Large intestine (tissue), 3 donors: Measurements from ENCODE around the gene HDAC3. TPM values are rescaled to one million over a fixed set of nuclear protein-coding genes. Genes with fewer than 3 reads are reported as not detected.
"Not testable (repeated sequence)": the region's sequence is repeated elsewhere in the genome, so short reads cannot be mapped to it uniquely, and the experiment has no call there.

ENCODE experiments used
- DNase-seq, 2 donors: peaks; one replicate each; pipeline versions ENCODE4 v3.0.0 to v3.0.0-alpha.2; 2013
- H3K27ac ChIP-seq: one replicate; pipeline ENCODE4 v1.5.1; 2013; ENCODE audit warnings: low read length
- H3K27me3 ChIP-seq: 2 replicates; pipeline ENCODE4 v1.6.1; 2013; ENCODE audit warnings: low read length; ENCODE audit not compliant: control insufficient read depth, insufficient read depth
- H3K36me3 ChIP-seq: 2 replicates; pipeline ENCODE4 v1.6.1; 2013; ENCODE audit warnings: low read length; ENCODE audit not compliant: control insufficient read depth, insufficient read depth
- H3K4me1 ChIP-seq: one replicate; pipeline ENCODE4 v1.6.1; 2013; ENCODE audit warnings: low read length; ENCODE audit not compliant: control insufficient read depth, insufficient read depth
- H3K4me3 ChIP-seq: one replicate; pipeline ENCODE4 v1.5.1; 2013; ENCODE audit warnings: low read length
- H3K9me3 ChIP-seq: one replicate; pipeline ENCODE4 v1.6.1; 2013; ENCODE audit warnings: mild to moderate bottlenecking, low read depth, low read length, moderate library complexity; ENCODE audit not compliant: control insufficient read depth
- WGBS: methylation state at CpG from one replicate; pipeline ENCODE4 v1.1.5; 2013; ENCODE audit warnings: low lambda C conversion rate; ENCODE audit not compliant: insufficient coverage; 5-methylcytosine and 5-hydroxymethylcytosine counted together
- polyA plus RNA-seq: library from polyadenylated mRNA; unstranded; fragments of 120-200 nt; gene quantifications from one replicate; pipeline ENCODE4 v1.2.1, GENCODE V29; 2013

Gene HDAC3
- polyA plus RNA-seq, 1 donor = 71.5 TPM

GRCh38 chr5:141618030-141618803 is 18.4 kb downstream of the HDAC3 start:
- Histone ChIP-seq H3K4me3 (peak overlapping the region; percentile 93), H3K9me3 (no peaks in the 10 kb centered on the region), H3K27ac (peak overlapping the region; percentile 98), H3K4me1 (peaks cover 9% of the 10 kb centered on the region), H3K27me3 (no peaks in the 10 kb centered on the region), H3K36me3 (peaks cover 26% of the 10 kb centered on the region)
- 7% methylated on average over 6 of the region's 36 CpGs for WGBS
- peak; percentile 74 to 89 for DNase-seq

- H3K27me3 ChIP-seq = no peaks in the 10 kb centered on the region
- DNase-seq = no peak
- peak overlapping the region; percentile 93 for H3K4me3 ChIP-seq
- peak overlapping the region; percentile 98 for H3K27ac ChIP-seq
- H3K36me3 ChIP-seq = peaks cover 21% of the 10 kb centered on the region
- H3K9me3 ChIP-seq = no peaks in the 10 kb centered on the region
- WGBS = 11% methylated on average over 3 of the region's 9 CpGs
- peaks cover 9% of the 10 kb centered on the region for H3K4me1 ChIP-seq
These were observed 19.0 kb downstream of the HDAC3 start for GRCh38 chr5:141617682-141618029.

GRCh38 chr5:141617128-141617527 is 19.5 kb downstream of the HDAC3 start:
- 100% methylated on average over 1 of the region's 2 CpGs for WGBS
- Histone ChIP-seq H3K36me3 (peaks cover 18% of the 10 kb centered on the region), H3K4me3 (peak overlapping the region; percentile 93), H3K27me3 (no peaks in the 10 kb centered on the region), H3K4me1 (peaks cover 9% of the 10 kb centered on the region), H3K9me3 (no peaks in the 10 kb centered on the region), H3K27ac (peak overlapping the region; percentile 98)
- no peak for DNase-seq

- peaks cover 10% of the 10 kb centered on the region for H3K36me3 ChIP-seq
- peak overlapping the region; percentile 98 for H3K27ac ChIP-seq
- H3K4me1 ChIP-seq = peaks cover 9% of the 10 kb centered on the region
- H3K27me3 ChIP-seq = no peaks in the 10 kb centered on the region
- WGBS = 80% methylated on average over 1 of the region's 9 CpGs
- H3K4me3 ChIP-seq = no peak overlapping the region
- H3K9me3 ChIP-seq = no peaks in the 10 kb centered on the region
- no peak for DNase-seq
These were observed 20.5 kb downstream of the HDAC3 start for GRCh38 chr5:141615991-141616720.

GRCh38 chr5:141613344-141613743 is 23.3 kb downstream of the HDAC3 start:
- no peak overlapping the region for H3K27ac ChIP-seq
- no peak for DNase-seq
- no peak overlapping the region for H3K4me3 ChIP-seq
- H3K9me3 ChIP-seq = no peaks in the 10 kb centered on the region
- H3K36me3 ChIP-seq = no peaks in the 10 kb centered on the region
- H3K4me1 ChIP-seq = peaks cover 9% of the 10 kb centered on the region
- no peaks in the 10 kb centered on the region for H3K27me3 ChIP-seq

GRCh38 chr5:141611289-141611688 is 25.4 kb downstream of the HDAC3 start:
- DNase-seq = no peak
- peaks cover 20% of the 10 kb centered on the region for H3K4me1 ChIP-seq

GRCh38 chr5:141609921-141610320 is 26.7 kb downstream of the HDAC3 start:
- Histone ChIP-seq H3K27ac (peak overlapping the region; percentile 81), H3K4me1 (peaks cover 17% of the 10 kb centered on the region)
- not testable (repeated sequence) for H3K9me3 ChIP-seq, H3K4me3 ChIP-seq, H3K27me3 ChIP-seq, DNase-seq, H3K36me3 ChIP-seq
- 92% methylated on average over 2 of the region's 7 CpGs for WGBS

More at GRCh38 chr5:141611289-141611688, 25.4 kb downstream of the HDAC3 start:
- no peaks in the 10 kb centered on the region for H3K9me3 ChIP-seq
- H3K27ac ChIP-seq = no peak overlapping the region
- 100% methylated on average over 2 of the region's 3 CpGs for WGBS
- H3K27me3 ChIP-seq = no peaks in the 10 kb centered on the region
- H3K4me3 ChIP-seq = no peak overlapping the region
- H3K36me3 ChIP-seq = no peaks in the 10 kb centered on the region

- Histone ChIP-seq H3K27ac (peak overlapping the region; percentile 81), H3K27me3 (no peaks in the 10 kb centered on the region), H3K36me3 (no peaks in the 10 kb centered on the region), H3K4me1 (peaks cover 17% of the 10 kb centered on the region), H3K9me3 (no peaks in the 10 kb centered on the region), H3K4me3 (no peak overlapping the region)
- WGBS = 81% methylated on average over 2 of the region's 3 CpGs
- no peak for DNase-seq
These were observed 27.6 kb downstream of the HDAC3 start for GRCh38 chr5:141609044-141609443.

GRCh38 chr5:141608557-141608956 is 28.1 kb downstream of the HDAC3 start:
- peak; percentile 85 to 92 for DNase-seq
- no peaks in the 10 kb centered on the region for H3K27me3 ChIP-seq
- no peak overlapping the region for H3K4me3 ChIP-seq
- no peaks in the 10 kb centered on the region for H3K9me3 ChIP-seq
- no peaks in the 10 kb centered on the region for H3K36me3 ChIP-seq
- peaks cover 22% of the 10 kb centered on the region for H3K4me1 ChIP-seq
- WGBS = no CpG with 5 or more reads among the region's 1 CpG
- H3K27ac ChIP-seq = peak overlapping the region; percentile 81

- no peak for DNase-seq
- no peaks in the 10 kb centered on the region for H3K36me3 ChIP-seq
- no peak overlapping the region for H3K4me3 ChIP-seq
- H3K4me1 ChIP-seq = peaks cover 22% of the 10 kb centered on the region
- H3K27me3 ChIP-seq = no peaks in the 10 kb centered on the region
- H3K27ac ChIP-seq = peak overlapping the region; percentile 81
- no CpG with 5 or more reads among the region's 2 CpGs for WGBS
- no peaks in the 10 kb centered on the region for H3K9me3 ChIP-seq
These were observed 28.6 kb downstream of the HDAC3 start for GRCh38 chr5:141608046-141608445.
